ENCODE data around the gene FARS2.

FARS2 gene

GRCh38 chr6:5818959-5819358 is 557.6 kb downstream of the FARS2 start:
- Histone ChIP-seq H3K27ac (ENCODE audit: low read depth, low read length) (no peak overlapping the region), H3K27me3 (ENCODE audit: control insufficient read depth, insufficient read depth, low read length) (no peaks in the 10 kb centered on the region)

More at GRCh38 chr6:5818959-5819358, 557.6 kb downstream of the FARS2 start:
- no peak overlapping the region for H3K9ac ChIP-seq (ENCODE audit: low read depth, low read length)
- no peaks in the 10 kb centered on the region for H3K4me1 ChIP-seq (ENCODE audit: control insufficient read depth, insufficient read depth, low read length)
- no peak overlapping the region for H3K4me3 ChIP-seq (ENCODE audit: low read depth, low read length)
- no peaks in the 10 kb centered on the region for H3K36me3 ChIP-seq (ENCODE audit: control insufficient read depth, insufficient read depth, low read length)
- peaks cover 3% of the 10 kb centered on the region; the same call in 1 of the 2 replicates for H3K9me3 ChIP-seq (ENCODE audit: control insufficient read depth, insufficient read depth, low read length)
